Measurements from ENCODE around the gene POC5.

- TF ChIP-seq CTCF (conservative IDR thresholded peaks at IDR 0.05; ENCODE audit: low read depth, low read length), result no peak
- no peak for TF ChIP-seq SMC3 (IDR thresholded peaks at IDR 0.05; ENCODE audit: low read depth, low read length)
- no peak for TF ChIP-seq CHD1 (IDR thresholded peaks at IDR 0.05; ENCODE audit: low read depth, low read length)
- TF ChIP-seq MAFK (IDR thresholded peaks at IDR 0.05; ENCODE audit: low read depth, low read length), result no peak
- no peak for TF ChIP-seq POLR2A (IDR thresholded peaks at IDR 0.05; ENCODE audit: low read depth, low read length)
- no peak for TF ChIP-seq RCOR1 (IDR thresholded peaks at IDR 0.05; ENCODE audit: insufficient replicate concordance, low read length)
- TF ChIP-seq RAD21 (IDR thresholded peaks at IDR 0.05; ENCODE audit: low read length), result no peak
- TF ChIP-seq NFE2L2 (IDR thresholded peaks at IDR 0.05; ENCODE audit: low read depth, low read length), result no peak
- no peak for TF ChIP-seq FOS (IDR thresholded peaks at IDR 0.05; ENCODE audit: low read depth, low read length)
- TF ChIP-seq MXI1 (IDR thresholded peaks at IDR 0.05; ENCODE audit: borderline replicate concordance, low read depth, low read length), result no peak
- TF ChIP-seq BHLHE40 (IDR thresholded peaks at IDR 0.05; ENCODE audit: low read depth, low read length), result no peak
These were observed 79.3 kb downstream of the POC5 start for GRCh38 chr5:75637949-75638348.

Data from IMR-90 (cell line).